Lower lobe of right lung (tissue), 2 donors: ENCODE data around the gene PABPN1. TPM values are rescaled to one million over a fixed set of nuclear protein-coding genes. Genes with fewer than 3 reads are reported as not detected.

Source experiments
- ATAC-seq, 2 donors: fragments of 200-7000 bp; cut with Tn5 transposase; one replicate each; pipeline ENCODE4 v1.9.1; 2020 to 2022; ENCODE audit warnings: mild to moderate bottlenecking in 2 of 2, moderate library complexity in 2 of 2
- DNase-seq: peaks from one replicate; pipeline ENCODE4 v3.0.0-alpha.2; 2020
- H3K27ac ChIP-seq: fragments of 200-600 bp; one replicate; pipeline ENCODE4 v1.8.0; 2022
- H3K27me3 ChIP-seq: fragments of 200-600 bp; one replicate; pipeline ENCODE4 v1.8.0; 2022; ENCODE audit warnings: low read depth
- H3K36me3 ChIP-seq: fragments of 200-600 bp; one replicate; pipeline ENCODE4 v1.8.0; 2022; ENCODE audit warnings: mild to moderate bottlenecking
- H3K4me1 ChIP-seq: fragments of 200-600 bp; one replicate; pipeline ENCODE4 v1.8.0; 2022
- H3K4me3 ChIP-seq: fragments of 200-600 bp; one replicate; pipeline ENCODE4 v1.8.0; 2022; ENCODE audit warnings: mild to moderate bottlenecking
- H3K9me3 ChIP-seq: fragments of 200-600 bp; one replicate; pipeline ENCODE4 v1.8.0; 2022
- CTCF ChIP-seq: fragments of 200-600 bp; IDR thresholded peaks from one replicate; pipeline ENCODE4 v1.8.0; 2022; ENCODE audit warnings: antibody characterized with exemption, mild to moderate bottlenecking
- intact Hi-C: fragments of 100-400 bp; cut with DNase I; formaldehyde crosslinking; loops from one replicate; pipeline ENCODE4 v1.11.0; 2022
- total RNA-seq: library from RNA; stranded (reverse); fragmentation: NEBNext Ultra II Directional; extraction: Animal tissue kit (Norgen Biotek cat#: 25700); gene quantifications from one replicate; pipeline ENCODE4 v1.2.1, GENCODE V29; 2021
- donor health status: DM: no; HTN: yes; CAD: no; lungs with severe emphysema.

PABPN1 gene
- total RNA-seq, 1 donor from 2014 or later = 122 TPM

- Histone ChIP-seq H3K4me3 (peak overlapping the region; percentile 57), H3K4me1 (peaks cover 6% of the 10 kb centered on the region), H3K27me3 (peaks cover 29% of the 10 kb centered on the region), H3K9me3 (no peaks in the 10 kb centered on the region), H3K27ac (peak overlapping the region; percentile 84), H3K36me3 (peaks cover 5% of the 10 kb centered on the region)
- no peak for DNase-seq
- ATAC-seq = no peak
- intact Hi-C loops = no loop called here
- no peak for TF ChIP-seq CTCF
Observed at GRCh38 chr14:23364164-23365035, 43.1 kb downstream of the PABPN1 start.

DNA sequence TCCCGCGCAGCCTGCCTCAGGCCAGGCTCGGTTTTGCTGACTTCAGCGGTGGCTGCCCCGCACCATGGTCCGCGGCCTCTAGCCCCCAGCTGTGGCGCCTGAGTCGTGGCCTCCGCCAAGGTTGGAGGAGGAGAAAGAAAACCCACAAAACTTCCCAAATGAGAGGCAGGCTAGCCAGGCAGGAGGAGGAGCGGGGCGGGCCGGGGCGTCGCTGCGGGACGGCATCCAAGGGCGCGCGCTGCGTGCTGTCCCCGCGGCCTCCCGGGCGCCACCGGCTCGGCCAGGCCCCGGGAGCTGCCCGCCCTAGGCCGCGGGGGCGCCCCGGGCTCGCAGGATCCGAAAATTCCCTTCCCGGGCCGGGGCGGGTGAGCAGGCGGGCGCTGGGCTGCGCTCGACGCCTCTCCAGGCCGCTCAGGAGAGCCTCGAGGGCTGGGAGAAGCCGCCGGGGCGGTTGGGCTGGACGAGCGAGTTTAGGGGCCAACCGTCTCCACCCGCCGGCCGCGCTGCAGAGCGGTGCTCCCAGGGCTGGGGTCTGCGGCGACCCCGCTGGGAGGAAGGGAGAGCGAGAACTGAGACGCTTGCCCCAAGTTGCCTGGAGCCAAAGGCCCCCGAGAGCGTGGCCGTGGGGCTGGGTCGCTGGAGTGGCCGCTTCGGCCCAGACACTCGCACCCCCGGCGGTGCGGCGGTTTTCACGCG, 43.9 kb downstream of the PABPN1 start, which contains the start of gene EFS:
Gene EFS (minus strand): TSS at position 137 of the 696 bp plus-strand sequence. CDS start 147 bp downstream, outside the sequence.
- DNase-seq (no peak), ATAC-seq (peak; percentile 66 to 73)
- H3K36me3 ChIP-seq = no peaks in the 10 kb centered on the region
- no peaks in the 10 kb centered on the region for H3K9me3 ChIP-seq
- H3K27me3 ChIP-seq = peaks cover 29% of the 10 kb centered on the region
- H3K27ac ChIP-seq = peak within 1 kb of the TSS; percentile 84
- H3K4me1 ChIP-seq = peaks cover 6% of the 10 kb centered on the region
- TF ChIP-seq CTCF = no peak
- intact Hi-C loops = no loop called here
- H3K4me3 ChIP-seq = peak within 1 kb of the TSS; percentile 57

- TF ChIP-seq CTCF = no peak
- Histone ChIP-seq H3K27me3 (peaks cover 32% of the 10 kb centered on the region), H3K27ac (peak overlapping the region; percentile 84), H3K9me3 (no peaks in the 10 kb centered on the region), H3K4me1 (peaks cover 6% of the 10 kb centered on the region), H3K36me3 (no peaks in the 10 kb centered on the region), H3K4me3 (peak overlapping the region; percentile 57)
- no peak for DNase-seq
- peak; percentile 82 to 85 for ATAC-seq
- intact Hi-C loops = no loop called here
Observed at GRCh38 chr14:23365732-23366425, 44.6 kb downstream of the PABPN1 start.

GRCh38 chr14:23366426-23366921, 45.2 kb downstream of the PABPN1 start:
- Histone ChIP-seq H3K4me1 (peaks cover 6% of the 10 kb centered on the region), H3K9me3 (no peaks in the 10 kb centered on the region)

More at GRCh38 chr14:23366426-23366921, 45.2 kb downstream of the PABPN1 start:
- ATAC-seq = peak; percentile 74 to 75
- Histone ChIP-seq H3K27ac (peak overlapping the region; percentile 69), H3K27me3 (peaks cover 34% of the 10 kb centered on the region), H3K4me3 (peak overlapping the region; percentile 57), H3K36me3 (no peaks in the 10 kb centered on the region)
- intact Hi-C loops = no loop called here
- peak; percentile 72 for DNase-seq
- TF ChIP-seq CTCF = no peak
